ENCODE data around the gene PADI4.

- TF ChIP-seq, protein P1, sequence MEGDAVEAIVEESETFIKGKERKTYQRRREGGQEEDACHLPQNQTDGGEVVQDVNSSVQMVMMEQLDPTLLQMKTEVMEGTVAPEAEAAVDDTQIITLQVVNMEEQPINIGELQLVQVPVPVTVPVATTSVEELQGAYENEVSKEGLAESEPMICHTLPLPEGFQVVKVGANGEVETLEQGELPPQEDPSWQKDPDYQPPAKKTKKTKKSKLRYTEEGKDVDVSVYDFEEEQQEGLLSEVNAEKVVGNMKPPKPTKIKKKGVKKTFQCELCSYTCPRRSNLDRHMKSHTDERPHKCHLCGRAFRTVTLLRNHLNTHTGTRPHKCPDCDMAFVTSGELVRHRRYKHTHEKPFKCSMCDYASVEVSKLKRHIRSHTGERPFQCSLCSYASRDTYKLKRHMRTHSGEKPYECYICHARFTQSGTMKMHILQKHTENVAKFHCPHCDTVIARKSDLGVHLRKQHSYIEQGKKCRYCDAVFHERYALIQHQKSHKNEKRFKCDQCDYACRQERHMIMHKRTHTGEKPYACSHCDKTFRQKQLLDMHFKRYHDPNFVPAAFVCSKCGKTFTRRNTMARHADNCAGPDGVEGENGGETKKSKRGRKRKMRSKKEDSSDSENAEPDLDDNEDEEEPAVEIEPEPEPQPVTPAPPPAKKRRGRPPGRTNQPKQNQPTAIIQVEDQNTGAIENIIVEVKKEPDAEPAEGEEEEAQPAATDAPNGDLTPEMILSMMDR (IDR thresholded peaks at IDR 0.05): no peak
- no peak for TF ChIP-seq SIN3A (IDR thresholded peaks at IDR 0.05; ENCODE audit: borderline replicate concordance, insufficient read depth, low read depth, low read length)
Observed at GRCh38 chr1:17304826-17305175, 3.2 kb upstream of the PADI4 start.

All from Panc1 (cell line).